ENCODE results near the gene DPPA4.

DNA sequence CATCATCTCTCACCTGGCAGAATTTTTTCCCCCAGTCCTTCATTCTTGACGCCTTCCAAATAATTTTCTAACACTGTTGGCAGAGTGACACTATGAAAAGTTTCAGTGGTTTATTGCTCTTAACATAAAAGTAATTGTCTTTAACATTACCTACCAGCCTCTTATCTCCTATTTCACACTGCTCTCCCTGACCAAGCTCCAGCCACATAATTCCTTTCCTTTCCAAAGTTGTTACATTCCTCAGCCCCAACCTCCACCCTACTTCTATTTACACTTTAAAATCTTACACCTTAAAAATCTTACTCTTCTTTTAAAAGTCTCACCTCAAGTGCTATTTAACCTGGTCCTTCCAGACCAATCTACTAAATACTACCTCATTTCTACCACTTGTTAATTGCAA is 2.8 kb downstream of the DPPA4 start:
- TF ChIP-seq, protein P1, sequence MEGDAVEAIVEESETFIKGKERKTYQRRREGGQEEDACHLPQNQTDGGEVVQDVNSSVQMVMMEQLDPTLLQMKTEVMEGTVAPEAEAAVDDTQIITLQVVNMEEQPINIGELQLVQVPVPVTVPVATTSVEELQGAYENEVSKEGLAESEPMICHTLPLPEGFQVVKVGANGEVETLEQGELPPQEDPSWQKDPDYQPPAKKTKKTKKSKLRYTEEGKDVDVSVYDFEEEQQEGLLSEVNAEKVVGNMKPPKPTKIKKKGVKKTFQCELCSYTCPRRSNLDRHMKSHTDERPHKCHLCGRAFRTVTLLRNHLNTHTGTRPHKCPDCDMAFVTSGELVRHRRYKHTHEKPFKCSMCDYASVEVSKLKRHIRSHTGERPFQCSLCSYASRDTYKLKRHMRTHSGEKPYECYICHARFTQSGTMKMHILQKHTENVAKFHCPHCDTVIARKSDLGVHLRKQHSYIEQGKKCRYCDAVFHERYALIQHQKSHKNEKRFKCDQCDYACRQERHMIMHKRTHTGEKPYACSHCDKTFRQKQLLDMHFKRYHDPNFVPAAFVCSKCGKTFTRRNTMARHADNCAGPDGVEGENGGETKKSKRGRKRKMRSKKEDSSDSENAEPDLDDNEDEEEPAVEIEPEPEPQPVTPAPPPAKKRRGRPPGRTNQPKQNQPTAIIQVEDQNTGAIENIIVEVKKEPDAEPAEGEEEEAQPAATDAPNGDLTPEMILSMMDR (IDR thresholded peaks at IDR 0.05) = no peak
- no peak for TF ChIP-seq POLR2AphosphoS5 (IDR thresholded peaks at IDR 0.05)
- no peak for TF ChIP-seq POLR2A (IDR thresholded peaks at IDR 0.05)
- no peak for TF ChIP-seq EP300 (IDR thresholded peaks at IDR 0.05)
